GM12878 (cell line): Measurements from ENCODE around the gene ABCD4. TPM values are rescaled to one million over a fixed set of nuclear protein-coding genes. Genes with fewer than 3 reads are reported as not detected.

ENCODE experiments used
- ATAC-seq: fragments of 200-7000 bp; cut with Tn5 transposase; 3 replicates; pipeline ENCODE4 v1.9.1; 2020; ENCODE audit warnings: mild to moderate bottlenecking, moderate library complexity
- BruUV-seq: library from RNA; stranded (reverse); fragments of 400-500 nt; replicated peaks from 2 replicates; lab custom pipeline; 2021; lab: Mats Ljungman, UMichigan
- CTCF ChIA-PET: fragments of 300-600 bp; sonication (Branson Sonifier 250); formaldehyde crosslinking; extraction: SDS; loops from one replicate; lab custom pipeline; 2021; ENCODE audit warnings: inconsistent platforms; lab: Yijun Ruan, JAX
- POLR2A ChIA-PET: fragments of 350-600 bp; formaldehyde crosslinking; extraction: SDS; loops from one replicate; lab custom pipeline; 2021; ENCODE audit warnings: inconsistent platforms; lab: Charles Lee
- RAD21 ChIA-PET: fragments of 300-600 bp; sonication (Branson Sonifier 250); formaldehyde crosslinking; loops from one replicate; lab custom pipeline; 2023; ENCODE audit warnings: antibody characterized with exemption; ENCODE audit not compliant: unreplicated experiment; lab: Charles Lee
- SMC1A ChIA-PET: fragments of 300-600 bp; sonication (Branson Sonifier 250); formaldehyde crosslinking; loops from one replicate; lab custom pipeline; 2023; ENCODE audit not compliant: unreplicated experiment, uncharacterized antibody; lab: Charles Lee
- DNase-seq: peaks from one replicate; pipeline ENCODE4 v3.0.0-alpha.2; 2011; ENCODE audit warnings: low read depth, low spot score
- FAIRE-seq: peaks from 3 replicates; lab custom pipeline; 2011; peaks lifted over from hg19 to GRCh38; lab: Jason Lieb, UNC
- H2AFZ ChIP-seq: 2 replicates; pipeline ENCODE4 v1.6.0; 2011; ENCODE audit warnings: low read depth, low read length, control low read depth; ENCODE audit not compliant: control insufficient read depth
- H3K27ac ChIP-seq: 2 replicates; pipeline ENCODE4 v1.5.1; 2011; ENCODE audit warnings: control low read depth; ENCODE audit not compliant: control insufficient read depth, insufficient read depth
- H3K27me3 ChIP-seq, 2 experiments: replicated peaks in 1 of 2; 2 replicates each; pipeline versions ENCODE4 v1.6.0 to v1.6.1; 2011; ENCODE audit warnings: low read length in 1 of 2; ENCODE audit not compliant: control insufficient read depth in 2 of 2, insufficient read depth in 2 of 2
- H3K36me3 ChIP-seq, 2 experiments: 2 replicates each; pipeline ENCODE4 v1.5.1; 2011; ENCODE audit warnings: low read length in 1 of 2; ENCODE audit not compliant: control insufficient read depth in 2 of 2, insufficient read depth in 2 of 2
- H3K4me1 ChIP-seq: 2 replicates; pipeline ENCODE4 v1.6.1; 2011; ENCODE audit warnings: mild to moderate bottlenecking, low read length, moderate library complexity, mixed read lengths; ENCODE audit not compliant: control insufficient read depth, insufficient read depth
- H3K4me2 ChIP-seq: 2 replicates; pipeline ENCODE4 v1.6.0; 2011; ENCODE audit warnings: control low read depth; ENCODE audit not compliant: control insufficient read depth, insufficient read depth
- H3K4me3 ChIP-seq: fragments of 200-600 bp; sonication (generic); 2 replicates; pipeline ENCODE4 v1.5.1; 2016
- H3K79me2 ChIP-seq: 2 replicates; pipeline ENCODE4 v1.6.0; 2011; ENCODE audit warnings: low read length; ENCODE audit not compliant: control insufficient read depth, insufficient read depth
- H3K9ac ChIP-seq: 2 replicates; pipeline ENCODE4 v1.8.0; 2011; ENCODE audit warnings: low read length, control low read depth, mixed read lengths; ENCODE audit not compliant: control insufficient read depth, insufficient read depth
- H3K9me3 ChIP-seq: replicated peaks from 3 replicates; pipeline ENCODE4 v1.5.1; 2011; ENCODE audit warnings: mild to moderate bottlenecking, low read length; ENCODE audit not compliant: control insufficient read depth, insufficient read depth
- H4K20me1 ChIP-seq: 2 replicates; pipeline ENCODE4 v1.6.0; 2011; ENCODE audit not compliant: control insufficient read depth, insufficient read depth
- BCLAF1 ChIP-seq: fragments of 450-650 bp; IDR thresholded peaks from 2 replicates; pipeline ENCODE4 v1.6.1; 2017; ENCODE audit warnings: antibody characterized with exemption, mild to moderate bottlenecking, moderate library complexity
- EED ChIP-seq: sonication (generic); IDR thresholded peaks from 2 replicates; pipeline ENCODE4 v1.6.1; 2016; ENCODE audit warnings: antibody characterized with exemption, low read depth
- ELK1 ChIP-seq: IDR thresholded peaks from 2 replicates; pipeline ENCODE4 v1.6.1; 2012; ENCODE audit warnings: low read depth, low read length, improper control_type of control experiment
- FOXM1 ChIP-seq: IDR thresholded peaks from 2 replicates; pipeline ENCODE4 v1.6.1; 2012; ENCODE audit warnings: low read depth, mild to moderate bottlenecking, inconsistent platforms, low read length, moderate library complexity
- HSF1 ChIP-seq: fragments of 150-350 bp; IDR thresholded peaks from 2 replicates; pipeline ENCODE4 v1.6.1; 2014; ENCODE audit warnings: mild to moderate bottlenecking, low read depth, low read length
- KAT2A ChIP-seq: conservative IDR thresholded peaks from 2 replicates; pipeline ENCODE4 v1.6.1; 2011; ENCODE audit warnings: low read depth, low read length; ENCODE audit not compliant: control insufficient read depth
- MAX ChIP-seq: IDR thresholded peaks from 2 replicates; pipeline ENCODE4 v1.6.1; 2012; ENCODE audit warnings: low read depth, low read length, improper control_type of control experiment
- MEF2A ChIP-seq: IDR thresholded peaks from 2 replicates; pipeline ENCODE4 v1.6.1; 2011; ENCODE audit warnings: low read depth, mild to moderate bottlenecking, low read length, moderate library complexity; ENCODE audit not compliant: insufficient read depth
- NFXL1 ChIP-seq: fragments of 450-650 bp; IDR thresholded peaks from 2 replicates; pipeline ENCODE4 v1.6.1; 2017; ENCODE audit warnings: antibody characterized with exemption, mild to moderate bottlenecking, borderline replicate concordance
- NFYB ChIP-seq: IDR thresholded peaks from 2 replicates; pipeline ENCODE4 v1.6.1; 2011; ENCODE audit warnings: low read depth, mild to moderate bottlenecking, low read length, improper control_type of control experiment, moderate library complexity; ENCODE audit not compliant: insufficient read depth
- PML ChIP-seq: IDR thresholded peaks from 2 replicates; pipeline ENCODE4 v1.6.1; 2012; ENCODE audit warnings: low read length, inconsistent platforms
- SIN3A ChIP-seq: IDR thresholded peaks from 2 replicates; pipeline ENCODE4 v1.6.1; 2012; ENCODE audit warnings: low read depth, low read length, improper control_type of control experiment
- SMARCA5 ChIP-seq: fragments of 450-650 bp; IDR thresholded peaks from 2 replicates; pipeline ENCODE4 v1.6.1; 2017; ENCODE audit warnings: mild to moderate bottlenecking
- SPI1 ChIP-seq: IDR thresholded peaks from 2 replicates; pipeline ENCODE4 v1.6.1; 2011; ENCODE audit warnings: low read depth, mild to moderate bottlenecking, low read length, moderate library complexity, borderline replicate concordance; ENCODE audit not compliant: insufficient read depth
- ZNF207 ChIP-seq: fragments of 450-650 bp; IDR thresholded peaks from 2 replicates; pipeline ENCODE4 v1.6.1; 2014; ENCODE audit warnings: antibody characterized with exemption, mild to moderate bottlenecking, borderline replicate concordance
- ZNF274 ChIP-seq: IDR thresholded peaks from one replicate; pipeline ENCODE4 v1.8.0; 2011; ENCODE audit not compliant: insufficient read length, insufficient read depth
- WGBS: methylation state at CpG from one replicate; pipeline ENCODE4 v1.1.6; 2016; ENCODE audit warnings: low lambda C conversion rate; ENCODE audit not compliant: insufficient replicate concordance, insufficient coverage; ENCODE audit errors: missing lambda C conversion rate; 5-methylcytosine and 5-hydroxymethylcytosine counted together
- in situ Hi-C: fragments of 300-500 bp; cut with MboI; formaldehyde crosslinking; loops from 9 replicates; pipeline ENCODE4 v1.14.3; 2018; ENCODE audit warnings: mixed read lengths
- intact Hi-C: fragments of 100-400 bp; cut with micrococcal nuclease; formaldehyde crosslinking; loops from one replicate; pipeline ENCODE4 v1.14.2; 2022; ENCODE audit not compliant: unreplicated experiment
- polyA plus RNA-seq, 11 experiments: library from polyadenylated mRNA; depleted of rRNA in 4 of 11; unstranded in 6 of 11; stranded (reverse) in 5 of 11; fragments of >200 nt; fragmentation: Nextera tagmentation in 4 of 11; fragmentation: Illumina TruSeq in 1 of 11; extraction: Ambion mirVana in 4 of 11; extraction: Trizol in 1 of 11; gene quantifications; 1 replicate in 1 of 11; 2 replicates in 10 of 11; pipeline versions ENCODE4 v1.2.1 to v1.2.3, GENCODE V29; 2011 to 2016; ENCODE audit warnings: inconsistent platforms in 2 of 11, missing spikeins in 2 of 11, low read depth in 1 of 11
- total RNA-seq, 4 experiments: library from RNA; depleted of rRNA in 3 of 4; stranded (reverse); fragments of >200 nt in 3 of 4; fragmentation: Illumina TruSeq in 1 of 4; extraction: Trizol in 1 of 4; gene quantifications; 2 replicates each; pipeline versions ENCODE4 v1.2.1 to v1.2.3, GENCODE V29; 2013 to 2021

ABCD4 gene
- total and polyA plus RNA-seq, 10 of the 15 experiments (the other 5 are each of a cell fraction or from before 2014, with no cell fraction given): 5.7 to 29.5 (median 23.4) TPM

- TF ChIP-seq KAT2A: no peak
- no peak for TF ChIP-seq ELK1
Measured at GRCh38 chr14:74275241-74275841, 27.4 kb downstream of the ABCD4 start (continued).

GRCh38 chr14:74271365-74271764 lies 31.4 kb downstream of the ABCD4 start:
- no peaks in the 10 kb centered on the region for H4K20me1 ChIP-seq
- no peaks in the 10 kb centered on the region for H3K79me2 ChIP-seq
- no peak for FAIRE-seq
- H3K4me2 ChIP-seq: no peak overlapping the region
- RAD21 ChIA-PET: no interaction called here
- no peak for DNase-seq
- BruUV-seq: no TSS peak
- H3K9ac ChIP-seq: no peak overlapping the region
- SMC1A ChIA-PET: no interaction called here
- intact Hi-C loops: no loop called here
- H3K9me3 ChIP-seq: no peaks in the 10 kb centered on the region
- no peak overlapping the region for H3K4me3 ChIP-seq
- in situ Hi-C loops: no loop called here
- POLR2A ChIA-PET: no interaction called here
- no peaks in the 10 kb centered on the region; a peak in 1 of 4 replicates for H3K27me3 ChIP-seq
- CTCF ChIA-PET: interaction anchor here (0.9 to 1.0 kb wide), 2 partner anchors 10 to 20 kb away, joined by 3 to 6 read pairs; no protein-coding TSS in a partner anchor
- ATAC-seq: no peak
- no peaks in the 10 kb centered on the region for H3K36me3 ChIP-seq
- H3K27ac ChIP-seq: no peak overlapping the region
- H3K4me1 ChIP-seq: no peaks in the 10 kb centered on the region
- H2AFZ ChIP-seq: no peak overlapping the region
- WGBS: 88% methylated on average over 1 of the region's 1 CpG
- TF ChIP-seq SPI1 (no peak), HSF1 (no peak), BCLAF1 (no peak), PML (no peak), NFYB (no peak), ZNF207 (no peak), NFXL1 (no peak), ZNF274 (no peak), EED (no peak), MAX (no peak), SMARCA5 (no peak), MEF2A (no peak), FOXM1 (no peak), SIN3A (no peak)
